RPMI8226 (cell line): ENCODE measurements around the gene UROC1.

Experiments
- DNase-seq: peaks from one replicate; pipeline ENCODE4 v3.0.0-alpha.2; 2015

The UROC1 gene

GRCh38 chr3:126439346-126439967, 78.1 kb downstream of the UROC1 start:
- no peak for DNase-seq

GRCh38 chr3:126438746-126439145, 78.8 kb downstream of the UROC1 start:
- no peak for DNase-seq

- DNase-seq = no peak
These were observed 79.4 kb downstream of the UROC1 start for GRCh38 chr3:126438186-126438585.

GRCh38 chr3:126436826-126437717, 80.5 kb downstream of the UROC1 start:
- DNase-seq = no peak

GRCh38 chr3:126435456-126436315, 81.9 kb downstream of the UROC1 start:
- DNase-seq = no peak

- no peak for DNase-seq
These were observed 82.6 kb downstream of the UROC1 start for GRCh38 chr3:126434931-126435411.

- no peak for DNase-seq
These were observed 83.3 kb downstream of the UROC1 start for GRCh38 chr3:126434264-126434590.

- no peak for DNase-seq
These were observed 83.9 kb downstream of the UROC1 start for GRCh38 chr3:126433496-126434263.

GRCh38 chr3:126433105-126433430, 84.5 kb downstream of the UROC1 start:
- DNase-seq = no peak

GRCh38 chr3:126432361-126433104, 85.0 kb downstream of the UROC1 start:
- no peak for DNase-seq
